ENCODE measurements around the gene HPSE2. TPM values are rescaled to one million over a fixed set of nuclear protein-coding genes. Genes with fewer than 3 reads are reported as not detected.

The HPSE2 gene
- total RNA-seq, 1 donor from 2014 or later: not detected

GRCh38 chr10:98488669-98489430, 746.8 kb downstream of the HPSE2 start:
- peaks cover 13% of the 10 kb centered on the region for H3K9me3 ChIP-seq (replicated peaks)
- peaks cover 4% of the 10 kb centered on the region for H3K27me3 ChIP-seq (ENCODE audit: low read depth)
- intact Hi-C loops (cut with micrococcal nuclease): no loop called here
- H3K4me3 ChIP-seq: no peak overlapping the region
- H3K36me3 ChIP-seq: no peaks in the 10 kb centered on the region
- TF ChIP-seq CTCF (IDR thresholded peaks at IDR 0.05; ENCODE audit: borderline replicate concordance): no peak
- no peak overlapping the region for H3K27ac ChIP-seq (replicated peaks)
- DNase-seq: no peak
- H3K4me1 ChIP-seq: no peaks in the 10 kb centered on the region

GRCh38 chr10:98487649-98488048, 748.0 kb downstream of the HPSE2 start:
- intact Hi-C loops (cut with micrococcal nuclease): no loop called here
- TF ChIP-seq CTCF (IDR thresholded peaks at IDR 0.05; ENCODE audit: borderline replicate concordance): no peak
- peaks cover 4% of the 10 kb centered on the region for H3K27me3 ChIP-seq (ENCODE audit: low read depth)
- no peaks in the 10 kb centered on the region for H3K36me3 ChIP-seq
- peaks cover 10% of the 10 kb centered on the region for H3K9me3 ChIP-seq (replicated peaks)
- H3K4me3 ChIP-seq: no peak overlapping the region
- no peaks in the 10 kb centered on the region for H3K4me1 ChIP-seq
- no peak for DNase-seq
- no peak overlapping the region for H3K27ac ChIP-seq (replicated peaks)

- Histone ChIP-seq H3K4me3 (no peak overlapping the region), H3K27ac (replicated peaks) (no peak overlapping the region), H3K27me3 (ENCODE audit: low read depth) (peaks cover 4% of the 10 kb centered on the region), H3K9me3 (replicated peaks) (peaks cover 10% of the 10 kb centered on the region), H3K4me1 (no peaks in the 10 kb centered on the region), H3K36me3 (no peaks in the 10 kb centered on the region)
- TF ChIP-seq CTCF (IDR thresholded peaks at IDR 0.05; ENCODE audit: borderline replicate concordance): no peak
- intact Hi-C loops (cut with micrococcal nuclease): no loop called here
- no peak for DNase-seq
Measured at GRCh38 chr10:98486421-98486820, 749.2 kb downstream of the HPSE2 start.

- no peaks in the 10 kb centered on the region for H3K36me3 ChIP-seq
- peaks cover 10% of the 10 kb centered on the region for H3K9me3 ChIP-seq (replicated peaks)
- intact Hi-C loops (cut with micrococcal nuclease): no loop called here
- DNase-seq: no peak
- no peak overlapping the region for H3K27ac ChIP-seq (replicated peaks)
- no peak for TF ChIP-seq CTCF (IDR thresholded peaks at IDR 0.05; ENCODE audit: borderline replicate concordance)
- no peak overlapping the region for H3K4me3 ChIP-seq
- peaks cover 4% of the 10 kb centered on the region for H3K27me3 ChIP-seq (ENCODE audit: low read depth)
- no peaks in the 10 kb centered on the region for H3K4me1 ChIP-seq
Measured at GRCh38 chr10:98485959-98486358, 749.7 kb downstream of the HPSE2 start.

GRCh38 chr10:98483658-98484057, 752.0 kb downstream of the HPSE2 start:
- Histone ChIP-seq H3K36me3 (no peaks in the 10 kb centered on the region), H3K27ac (replicated peaks) (no peak overlapping the region), H3K9me3 (replicated peaks) (peaks cover 10% of the 10 kb centered on the region), H3K4me3 (no peak overlapping the region), H3K4me1 (no peaks in the 10 kb centered on the region), H3K27me3 (ENCODE audit: low read depth) (peaks cover 4% of the 10 kb centered on the region)
- intact Hi-C loops (cut with micrococcal nuclease): no loop called here
- no peak for DNase-seq
- no peak for TF ChIP-seq CTCF (IDR thresholded peaks at IDR 0.05; ENCODE audit: borderline replicate concordance)
